GM21619 (cell line): ENCODE data around the gene MPP3.

ENCODE experiments used
- ATAC-seq: cut with Tn5 transposase; IDR thresholded peaks from one replicate; pipeline ENCODE4 v1.9.1; 2021; ENCODE audit not compliant: unreplicated experiment

MPP3 gene

GRCh38 chr17:43832168-43832975 is 574 bp downstream of the MPP3 start:
- ATAC-seq, result no peak

DNA sequence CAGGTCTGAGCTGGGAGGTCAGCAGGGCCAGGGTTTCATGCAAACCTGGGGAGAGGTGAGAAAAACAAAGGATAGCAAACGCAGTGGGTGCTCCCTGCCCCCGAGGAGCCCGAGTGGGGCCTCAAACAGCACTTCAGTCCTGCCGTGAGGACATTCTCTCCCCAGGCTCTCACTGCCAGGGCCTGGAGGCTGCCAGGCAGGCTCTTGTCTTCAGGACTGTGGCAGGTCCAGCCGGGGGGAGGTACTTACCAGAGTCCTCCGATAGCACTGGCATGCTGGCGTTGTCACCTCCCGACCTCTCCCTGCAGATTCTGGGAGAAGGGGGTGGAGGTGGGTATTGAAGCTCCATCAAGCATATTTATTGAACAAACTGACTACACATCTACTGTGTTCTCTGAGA is 1.3 kb downstream of the MPP3 start:
- ATAC-seq, result no peak

GRCh38 chr17:43830510-43831140 is 2.3 kb downstream of the MPP3 start:
- ATAC-seq, result no peak

DNA sequence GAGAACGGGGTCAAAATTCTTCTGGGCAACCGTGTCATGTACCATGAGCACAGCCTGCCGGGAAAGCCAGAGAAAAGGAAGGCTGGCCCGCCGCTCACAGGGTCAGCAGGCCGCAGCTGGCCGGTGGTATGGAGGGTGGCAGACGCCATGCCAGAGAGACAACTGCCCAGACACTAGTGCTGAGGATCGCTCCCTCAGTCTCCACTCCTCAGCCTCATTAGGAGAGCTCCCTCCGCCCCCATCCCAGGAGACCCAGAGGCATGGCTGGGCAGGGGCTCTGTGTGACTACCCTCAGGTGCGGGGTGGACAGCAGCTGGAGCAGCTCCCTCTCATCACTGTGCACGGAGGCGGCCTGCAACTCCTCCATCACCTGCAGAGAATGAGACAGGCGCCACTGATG is 3.2 kb downstream of the MPP3 start:
- ATAC-seq, result no peak

- ATAC-seq, result no peak
Measured at GRCh38 chr17:43827596-43827995, 5.3 kb downstream of the MPP3 start.

- no peak for ATAC-seq
Measured at GRCh38 chr17:43826206-43826605, 6.7 kb downstream of the MPP3 start.

- no peak for ATAC-seq
Measured at GRCh38 chr17:43825567-43825966, 7.4 kb downstream of the MPP3 start.

DNA sequence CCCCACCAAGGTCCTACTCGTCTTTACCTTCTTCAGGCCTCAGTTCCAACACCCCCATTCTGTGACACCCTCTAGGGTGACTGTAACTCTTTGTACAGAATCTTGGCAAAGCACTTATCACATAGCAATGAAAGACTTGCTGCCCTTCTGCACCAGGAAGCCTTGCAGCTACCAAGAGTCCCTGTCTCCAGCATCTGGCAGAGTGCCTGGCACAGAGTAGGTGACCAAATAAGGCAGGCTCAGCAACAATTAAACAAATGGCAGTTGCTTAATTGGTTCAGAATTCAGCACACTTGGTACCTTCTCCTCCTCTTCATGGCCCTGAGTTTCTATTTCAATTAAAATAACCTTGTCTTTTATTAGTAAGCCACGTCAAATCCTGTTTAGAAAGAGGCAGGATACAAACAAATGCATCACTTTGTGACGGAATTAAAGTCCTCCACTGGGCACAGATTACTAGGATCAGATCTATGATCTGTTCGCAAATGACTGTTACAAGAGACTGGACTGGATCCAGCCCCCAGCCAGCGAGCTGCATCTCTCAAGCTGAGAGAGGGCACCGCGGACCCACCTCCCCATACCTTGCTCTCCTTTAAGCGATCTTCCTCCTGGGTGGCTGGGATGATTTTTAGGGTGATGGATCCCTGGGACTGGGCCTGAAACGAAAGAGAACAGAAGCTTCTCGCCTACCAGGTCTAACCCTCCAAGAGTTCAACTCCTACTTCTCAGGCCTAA is 9.4 kb downstream of the MPP3 start:
- no peak for ATAC-seq

DNA sequence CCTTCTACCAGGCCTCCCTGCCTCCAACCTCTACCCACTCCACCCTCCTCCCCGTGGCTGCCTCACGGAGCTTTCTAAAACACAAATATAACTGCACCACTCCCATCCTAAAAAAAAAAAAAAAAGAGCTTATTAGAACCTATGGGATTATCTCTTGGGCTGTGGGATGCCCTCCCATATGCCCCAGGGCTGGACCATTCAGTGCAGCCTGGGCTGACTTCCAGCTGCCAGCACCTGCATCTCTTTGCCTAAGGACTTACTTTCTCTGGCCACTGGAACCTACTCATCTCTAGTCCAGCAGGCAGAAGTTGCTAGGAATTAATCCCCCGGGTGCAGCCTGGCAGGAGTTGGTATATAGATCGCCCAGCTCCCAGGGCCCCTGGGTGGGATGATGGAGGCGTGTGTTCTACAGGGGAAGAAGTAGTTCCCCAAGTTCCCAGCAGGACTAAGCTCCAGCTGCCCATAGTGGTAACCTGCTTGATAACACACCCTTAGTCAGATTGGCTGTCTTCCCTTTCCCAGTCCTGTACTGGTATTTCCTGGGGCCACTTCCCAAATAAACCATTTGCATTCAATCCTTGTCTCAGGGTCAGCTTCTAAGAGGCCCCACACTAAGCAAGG is 10.3 kb downstream of the MPP3 start:
- ATAC-seq, result no peak

- ATAC-seq, result no peak
Measured at GRCh38 chr17:43820759-43821158, 12.2 kb downstream of the MPP3 start.

- ATAC-seq, result no peak
Measured at GRCh38 chr17:43818966-43819365, 14.0 kb downstream of the MPP3 start.

GRCh38 chr17:43817826-43818225 is 15.1 kb downstream of the MPP3 start:
- no peak for ATAC-seq

GRCh38 chr17:43816336-43817320 is 16.3 kb downstream of the MPP3 start:
- ATAC-seq, result no peak

GRCh38 chr17:43814714-43815113 is 18.2 kb downstream of the MPP3 start:
- ATAC-seq, result no peak

- no peak for ATAC-seq
Measured at GRCh38 chr17:43814026-43814425, 18.9 kb downstream of the MPP3 start.

GRCh38 chr17:43813386-43813785 is 19.6 kb downstream of the MPP3 start:
- no peak for ATAC-seq

DNA sequence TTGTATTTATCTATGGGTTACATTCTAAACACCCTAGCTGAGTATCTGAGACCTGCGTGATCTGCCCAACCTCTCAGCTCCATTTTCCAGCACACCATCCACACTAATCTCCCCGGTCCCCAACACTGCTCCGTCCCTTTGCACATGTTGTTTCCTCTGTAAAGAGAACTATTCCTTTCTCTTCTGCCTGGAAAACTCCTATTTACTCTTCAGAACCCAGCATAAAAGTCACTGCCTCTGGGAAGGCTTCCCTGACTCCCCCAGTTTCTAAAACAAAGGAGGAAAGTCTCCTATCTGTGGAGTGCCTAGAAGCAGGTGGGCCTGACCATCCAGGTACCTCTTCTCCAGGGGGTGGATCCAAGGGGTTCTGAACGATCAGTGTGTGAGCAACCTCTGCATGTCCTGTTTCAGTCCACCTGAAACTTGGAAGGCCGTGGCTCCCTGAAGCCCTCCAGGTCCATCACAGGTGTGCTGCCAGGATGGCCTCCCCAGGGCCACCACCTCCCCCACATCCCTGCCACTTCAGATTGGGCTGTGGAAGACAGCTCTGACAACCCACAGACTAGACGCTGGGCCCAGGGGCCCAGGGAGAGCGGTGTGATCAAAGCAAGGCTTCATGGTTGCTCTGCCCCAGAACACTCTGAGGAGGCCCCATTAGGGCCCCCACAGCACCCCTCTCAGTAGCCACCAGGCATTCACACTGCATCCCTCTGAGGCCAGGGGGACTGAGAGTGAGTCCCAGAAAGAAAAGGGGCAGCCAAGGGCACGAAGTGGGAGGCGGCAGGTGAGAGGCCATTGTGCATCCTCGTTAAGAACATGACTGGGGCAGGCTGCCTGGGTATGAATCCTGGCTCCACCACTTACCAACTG is 20.3 kb downstream of the MPP3 start:
- no peak for ATAC-seq

- ATAC-seq, result no peak
Measured at GRCh38 chr17:43810823-43811222, 22.1 kb downstream of the MPP3 start.

- no peak for ATAC-seq
Measured at GRCh38 chr17:43810226-43810715, 22.7 kb downstream of the MPP3 start.
